Erythroblast (primary cell): ENCODE measurements around the gene ABHD2.
"Not testable (repeated sequence)": the region's sequence is repeated elsewhere in the genome, so short reads cannot be mapped to it uniquely, and the experiment has no call there.

Experiments used
- GATA1 ChIP-seq: IDR thresholded peaks from 2 replicates; pipeline ENCODE4 v1.6.1; 2011; ENCODE audit warnings: low read depth, mild to moderate bottlenecking, control low read depth, low read length, moderate library complexity
- POLR2A ChIP-seq: IDR thresholded peaks from 2 replicates; pipeline ENCODE4 v1.6.1; 2011; ENCODE audit warnings: mild to moderate bottlenecking, low read length

GRCh38 chr15:89086390-89086789, 1.9 kb upstream of the ABHD2 start:
- TF ChIP-seq POLR2A, GATA1: not testable (repeated sequence)
